MM.1S (cell line): ENCODE results near the gene ZDHHC8.

Source experiments
- CTCF ChIP-seq: fragments of 300-600 bp; sonication (generic); IDR thresholded peaks from 2 replicates; pipeline ENCODE4 v1.5.1; 2016; ENCODE audit warnings: antibody characterized with exemption, low read length, mixed read lengths
- EZH2 ChIP-seq: fragments of 300-600 bp; sonication (generic); optimal IDR thresholded peaks from 2 replicates; pipeline ENCODE3; 2017; ENCODE audit warnings: low read depth, mild to moderate bottlenecking, antibody characterized with exemption, low read length, mixed read lengths
- EZH2phosphoT487 ChIP-seq: fragments of 300-600 bp; sonication (generic); IDR thresholded peaks from 2 replicates; pipeline ENCODE4 v1.6.1; 2018; ENCODE audit warnings: antibody characterized with exemption, low read length

- no peak for TF ChIP-seq CTCF
- no peak for TF ChIP-seq EZH2
- no peak for TF ChIP-seq EZH2phosphoT487
These were observed 41.5 kb upstream of the ZDHHC8 start for GRCh38 chr22:20089977-20090729.
